ENCODE data around the gene PITX1.

DNA sequence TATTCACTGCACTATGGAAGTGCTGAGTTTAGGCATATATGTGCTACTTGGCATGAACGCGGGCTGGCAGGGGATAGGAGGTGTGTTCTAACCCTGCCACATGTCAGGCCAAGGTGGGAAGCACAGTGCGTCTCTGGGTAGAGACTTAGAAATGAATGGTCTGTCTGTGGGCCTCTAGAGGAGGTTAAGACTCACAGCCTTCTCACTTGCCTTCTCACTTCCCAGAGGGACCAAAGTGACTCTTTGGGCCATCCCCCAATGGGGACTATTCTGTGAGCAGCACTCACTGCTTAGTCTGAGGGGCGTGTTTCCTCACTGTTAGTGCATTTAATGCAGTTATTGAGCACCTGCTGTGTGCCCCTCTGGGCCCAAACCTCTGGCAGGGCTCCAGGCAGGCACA, 2.4 kb upstream of the PITX1 start:
- TF ChIP-seq EZH2phosphoT487 (IDR thresholded peaks at IDR 0.05; ENCODE audit: low read length) (no peak), EZH2 (optimal IDR thresholded peaks at IDR 0.05; ENCODE audit: low read depth, low read length) (no peak)
- TF ChIP-seq, protein P1, sequence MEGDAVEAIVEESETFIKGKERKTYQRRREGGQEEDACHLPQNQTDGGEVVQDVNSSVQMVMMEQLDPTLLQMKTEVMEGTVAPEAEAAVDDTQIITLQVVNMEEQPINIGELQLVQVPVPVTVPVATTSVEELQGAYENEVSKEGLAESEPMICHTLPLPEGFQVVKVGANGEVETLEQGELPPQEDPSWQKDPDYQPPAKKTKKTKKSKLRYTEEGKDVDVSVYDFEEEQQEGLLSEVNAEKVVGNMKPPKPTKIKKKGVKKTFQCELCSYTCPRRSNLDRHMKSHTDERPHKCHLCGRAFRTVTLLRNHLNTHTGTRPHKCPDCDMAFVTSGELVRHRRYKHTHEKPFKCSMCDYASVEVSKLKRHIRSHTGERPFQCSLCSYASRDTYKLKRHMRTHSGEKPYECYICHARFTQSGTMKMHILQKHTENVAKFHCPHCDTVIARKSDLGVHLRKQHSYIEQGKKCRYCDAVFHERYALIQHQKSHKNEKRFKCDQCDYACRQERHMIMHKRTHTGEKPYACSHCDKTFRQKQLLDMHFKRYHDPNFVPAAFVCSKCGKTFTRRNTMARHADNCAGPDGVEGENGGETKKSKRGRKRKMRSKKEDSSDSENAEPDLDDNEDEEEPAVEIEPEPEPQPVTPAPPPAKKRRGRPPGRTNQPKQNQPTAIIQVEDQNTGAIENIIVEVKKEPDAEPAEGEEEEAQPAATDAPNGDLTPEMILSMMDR (IDR thresholded peaks at IDR 0.05; ENCODE audit: low read length), result no peak

Data from MM.1S (cell line).